GM19467 (cell line): Measurements from ENCODE around the gene SORCS1.

Experiments used
- ATAC-seq: cut with Tn5 transposase; IDR thresholded peaks from one replicate; pipeline ENCODE4 v1.9.1; 2021; ENCODE audit warnings: mild to moderate bottlenecking, moderate library complexity; ENCODE audit not compliant: unreplicated experiment

The SORCS1 gene

DNA sequence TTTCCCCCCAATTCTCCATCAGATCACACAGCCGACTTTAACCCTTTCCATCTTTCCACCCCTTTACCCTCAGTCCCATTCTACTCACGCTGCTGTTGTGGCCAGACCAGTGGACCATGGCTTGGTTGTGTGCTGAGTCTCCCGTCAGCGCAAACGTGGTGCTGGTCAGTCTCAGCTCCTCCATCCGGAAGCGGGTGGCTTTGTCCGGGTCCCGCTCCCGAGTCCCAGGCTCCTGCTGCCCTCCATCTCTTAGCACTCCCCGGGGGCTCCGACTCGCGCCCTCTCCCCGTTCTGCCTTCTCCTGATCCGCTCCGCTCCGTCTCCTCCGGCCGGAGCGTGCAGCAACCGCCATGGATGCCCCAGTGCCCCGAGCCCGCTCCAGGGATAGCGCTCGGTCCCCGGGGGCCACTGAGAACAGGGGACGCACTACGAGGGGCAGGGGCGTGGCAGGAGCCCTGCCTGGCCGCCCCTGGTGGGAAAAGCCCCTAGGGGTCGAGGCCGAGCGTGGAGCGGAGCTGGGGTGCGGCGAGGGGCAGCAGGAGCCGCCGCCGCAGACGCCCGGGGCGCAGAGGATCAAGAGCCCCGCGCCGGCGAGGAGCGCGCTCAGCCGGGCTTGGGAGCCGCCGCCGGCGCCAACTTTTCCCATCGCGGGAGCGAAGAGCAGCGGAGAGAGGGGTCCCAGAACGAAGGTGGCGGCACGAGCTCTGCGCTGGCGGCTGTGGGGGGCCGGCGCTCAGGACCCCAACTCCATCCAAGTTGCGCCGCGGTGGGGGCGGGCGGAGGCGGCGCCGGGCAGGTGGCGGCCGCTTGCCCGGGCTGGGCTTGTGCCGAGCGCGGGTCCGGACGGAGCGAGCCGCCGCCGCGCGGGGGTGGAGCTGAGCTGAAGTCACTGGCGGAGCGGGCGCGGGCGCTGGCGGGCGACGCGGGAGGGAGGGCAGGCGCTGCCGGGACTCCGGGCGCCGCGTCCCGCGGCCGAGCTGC is at the start of gene SORCS1:
Gene SORCS1 (minus strand): TSS at position 826 of the 981 bp plus-strand sequence.
- no peak for ATAC-seq

DNA sequence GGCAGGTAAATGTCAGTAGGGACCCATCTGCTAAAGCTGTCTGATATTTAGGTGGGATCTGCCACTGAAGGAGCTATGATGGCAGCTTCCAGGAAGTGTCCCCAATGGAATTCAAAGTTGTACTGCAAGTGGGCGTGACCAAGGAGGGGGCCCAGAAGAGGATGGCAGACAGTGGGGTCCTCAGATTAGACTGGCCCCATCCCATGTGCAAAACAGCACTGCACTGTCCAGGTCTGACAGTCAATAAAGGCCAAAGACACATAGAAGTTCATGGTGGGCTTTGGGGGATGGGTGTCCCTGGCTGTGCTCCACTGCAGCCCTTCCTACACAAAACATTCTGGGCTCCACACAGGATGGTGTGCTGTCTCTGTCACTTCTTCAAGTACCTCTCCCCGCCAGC is 49.8 kb upstream of the SORCS1 start:
- no peak for ATAC-seq

DNA sequence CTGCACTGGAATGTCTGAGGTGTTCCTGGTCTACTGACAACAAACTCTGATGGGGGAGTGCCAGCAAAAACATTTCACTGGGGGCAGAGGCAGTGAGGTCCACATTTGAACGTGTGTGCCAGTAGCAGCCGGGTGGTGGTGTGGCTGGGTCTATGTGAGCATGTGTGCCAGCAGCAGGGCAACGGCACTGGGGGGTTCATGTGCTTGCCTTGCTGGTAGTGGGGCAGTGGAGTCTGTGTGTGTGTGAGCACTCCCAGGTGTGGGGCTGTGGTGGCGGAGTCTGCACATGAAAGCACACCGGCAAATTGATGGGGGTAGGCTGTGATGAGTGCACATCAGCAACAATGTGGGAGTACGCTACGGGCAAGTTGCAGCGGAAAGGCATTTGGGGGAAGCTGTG is 49.4 kb upstream of the SORCS1 start:
- ATAC-seq, result no peak

DNA sequence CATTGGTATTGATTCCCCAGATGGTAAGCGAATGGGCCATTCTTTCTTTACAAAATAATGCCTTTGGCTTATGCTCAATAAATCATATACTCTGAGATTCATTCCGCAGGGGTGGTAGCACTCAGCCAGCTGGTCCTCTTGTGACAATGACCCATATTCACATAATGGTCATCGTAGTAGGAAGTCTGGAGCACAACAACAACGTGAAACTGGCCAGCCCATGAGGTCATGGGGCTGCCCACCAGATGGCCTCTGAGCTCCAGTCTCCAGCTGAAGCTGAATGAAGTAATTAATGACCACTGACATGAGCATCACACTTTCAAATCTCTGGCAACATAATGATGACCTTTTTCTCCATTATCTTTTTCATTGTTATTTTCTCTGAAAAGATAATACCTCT is 42.3 kb upstream of the SORCS1 start:
- no peak for ATAC-seq

DNA sequence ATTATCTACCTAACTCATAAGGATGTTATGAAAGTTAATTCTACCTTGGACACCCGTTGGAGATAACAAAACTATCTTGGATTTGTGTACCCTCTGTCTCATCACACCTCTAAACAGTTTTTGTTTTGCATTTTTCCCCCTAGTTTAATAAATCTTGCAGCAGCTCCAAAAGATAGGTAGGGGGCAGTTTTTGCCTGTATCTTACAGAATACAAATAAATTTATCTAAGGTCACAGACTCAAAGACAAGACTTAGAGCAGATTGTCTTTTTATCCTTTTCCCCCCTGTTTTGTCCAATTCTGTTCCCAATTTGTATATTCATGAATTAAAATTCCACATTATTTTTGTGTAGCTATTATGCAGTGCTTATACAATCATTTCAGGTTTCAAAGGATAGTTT is 5.0 kb upstream of the SORCS1 start:
- ATAC-seq, result no peak

DNA sequence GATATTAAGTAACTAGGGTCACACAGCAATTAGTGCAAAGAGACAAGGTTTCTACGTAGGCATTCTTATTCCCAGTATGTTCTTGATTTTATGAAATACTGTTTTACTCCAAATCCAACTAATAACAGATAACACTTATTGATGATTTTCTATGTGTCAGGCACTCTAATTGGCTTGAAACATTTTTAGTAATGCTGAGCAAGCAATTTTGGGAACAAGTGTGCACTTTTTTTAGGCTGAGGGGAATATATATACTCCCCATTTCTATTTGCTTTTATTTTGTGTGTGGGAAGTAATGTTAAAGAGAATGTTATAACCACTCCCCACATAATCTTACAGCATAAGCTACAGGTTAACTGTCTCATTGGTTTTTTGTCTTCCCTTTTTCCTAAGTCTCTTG is 4.2 kb upstream of the SORCS1 start:
- no peak for ATAC-seq

DNA sequence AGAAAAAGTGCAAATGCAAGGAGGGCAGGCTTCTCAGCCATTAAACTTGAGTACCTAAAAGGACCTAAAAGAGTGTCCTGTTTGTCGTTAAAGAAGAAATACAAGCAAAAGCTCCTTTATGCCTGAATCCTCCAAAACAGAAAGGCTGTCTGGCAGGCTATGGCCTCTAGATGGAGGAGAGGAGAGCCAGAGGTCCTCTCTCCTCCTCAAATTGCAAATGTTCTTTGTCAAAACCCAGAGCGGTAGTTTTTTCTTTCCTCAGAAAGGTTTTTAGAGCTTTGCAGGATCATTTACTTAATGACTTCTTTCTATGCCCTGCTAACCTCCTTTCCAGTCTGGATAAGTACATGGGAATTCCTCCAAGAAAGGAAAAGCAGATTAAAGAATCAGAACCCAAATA is 1.9 kb upstream of the SORCS1 start:
- ATAC-seq, result no peak

DNA sequence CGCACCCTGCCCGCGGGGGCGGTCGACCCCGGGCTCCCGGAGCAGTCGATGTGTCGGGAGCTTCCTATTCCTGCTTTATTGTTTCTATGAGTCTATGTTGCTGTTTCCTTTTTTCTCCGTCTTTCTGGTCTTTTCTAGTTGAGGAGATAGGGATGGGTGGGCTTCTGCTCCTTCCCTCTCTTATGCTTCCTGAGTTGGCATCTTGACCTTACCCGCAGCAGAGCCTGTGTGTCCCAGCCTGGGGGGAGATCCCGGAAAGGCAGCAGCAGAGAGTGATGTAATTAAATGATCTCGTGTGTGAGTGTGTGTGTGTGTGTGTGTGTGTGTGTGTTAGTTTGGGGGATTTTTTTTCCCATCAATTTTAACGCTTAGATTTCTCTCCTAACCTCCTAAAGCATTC is 486 bp upstream of the SORCS1 start:
- ATAC-seq, result no peak

DNA sequence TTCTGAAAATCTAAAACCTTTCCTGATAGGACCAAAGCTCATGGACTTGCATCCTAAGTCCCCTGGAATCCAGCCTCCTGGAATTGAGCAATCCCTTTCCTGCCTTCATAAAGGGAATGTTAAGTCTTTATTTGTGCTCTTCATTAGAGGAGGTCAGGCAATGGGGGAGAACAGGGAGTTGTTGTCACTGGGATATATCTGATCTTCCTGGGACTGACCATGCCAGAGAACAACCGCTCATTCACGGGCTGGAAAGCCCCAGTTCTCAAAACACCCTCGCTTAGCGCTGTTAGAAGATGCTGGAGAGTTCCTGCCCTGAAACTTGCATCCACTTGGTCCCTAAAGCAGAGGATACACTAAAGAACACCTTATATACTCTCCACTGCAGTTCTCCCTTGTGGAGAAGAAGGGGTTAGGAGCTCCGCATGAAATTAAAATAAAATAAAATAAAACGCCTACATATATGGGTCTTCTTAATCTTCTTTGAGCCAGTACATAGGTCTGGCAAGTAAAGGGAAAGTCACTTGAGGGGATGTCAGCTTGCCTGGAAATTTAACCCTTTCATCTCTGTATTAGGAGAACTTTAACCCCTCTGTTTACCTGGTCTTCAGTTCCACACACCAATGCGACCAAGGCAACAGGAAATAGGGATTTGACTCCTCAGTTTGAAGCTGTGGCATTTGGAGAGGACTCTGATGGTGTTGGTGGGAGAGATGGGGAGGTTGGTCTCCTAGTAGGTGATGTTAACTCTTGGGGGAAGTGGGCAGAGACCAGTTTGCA is 1.2 kb downstream of the SORCS1 start:
- ATAC-seq, result no peak

DNA sequence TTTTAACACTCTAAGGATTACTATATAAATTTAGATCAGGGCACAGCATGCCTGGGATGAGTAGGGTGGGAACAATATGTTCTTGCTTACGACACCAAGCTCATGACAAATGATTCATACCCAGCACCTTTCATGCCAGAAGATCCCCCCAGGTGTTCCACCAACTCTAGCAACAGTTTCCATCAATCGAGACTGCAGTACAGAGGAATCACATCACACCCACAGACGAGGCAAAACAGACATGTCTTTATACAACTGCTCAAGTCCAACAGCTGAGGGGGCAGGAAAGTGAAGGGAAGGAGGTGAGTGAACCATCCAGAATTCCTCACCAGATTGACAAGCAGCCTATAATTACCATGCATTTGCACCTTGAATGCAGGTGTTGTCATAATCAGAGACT is 3.6 kb downstream of the SORCS1 start:
- no peak for ATAC-seq

DNA sequence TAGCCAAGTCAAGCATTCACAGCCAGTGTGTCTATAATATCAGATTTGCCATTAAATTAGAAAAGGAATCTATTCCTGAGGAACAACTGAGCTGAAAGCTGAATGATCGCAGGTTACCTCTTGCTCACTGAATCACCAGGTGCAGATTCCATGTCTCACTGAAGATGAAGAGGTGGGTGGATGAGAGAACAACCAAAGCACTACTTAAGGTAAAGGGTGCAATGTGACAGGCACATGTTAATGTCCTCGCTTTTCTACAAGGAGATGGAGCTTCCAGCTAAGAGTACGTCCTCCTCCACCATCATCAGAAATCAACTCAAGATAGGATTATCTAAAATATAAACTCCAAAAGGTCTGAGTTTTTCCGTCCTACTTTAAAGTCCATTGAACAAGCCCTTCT is 4.6 kb downstream of the SORCS1 start:
- ATAC-seq, result no peak

DNA sequence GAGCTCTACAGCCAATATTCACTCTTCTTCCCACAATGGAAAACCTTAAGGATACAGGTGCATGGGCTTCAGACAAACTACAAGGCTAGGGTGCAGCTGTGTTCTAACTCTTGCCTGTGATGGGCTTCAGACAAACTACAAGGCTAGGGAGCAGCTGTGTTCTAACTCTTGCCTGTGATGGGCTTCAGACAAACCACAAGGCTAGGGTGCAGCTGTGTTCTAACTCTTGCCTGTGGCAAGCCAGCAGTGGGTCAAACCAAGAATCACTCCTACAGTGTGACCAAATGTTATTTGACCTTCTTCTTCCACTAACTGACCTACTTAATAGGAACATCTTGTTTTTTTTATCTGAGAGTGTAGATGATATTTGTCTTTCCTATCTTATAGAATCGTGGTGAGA is 7.4 kb downstream of the SORCS1 start:
- no peak for ATAC-seq

DNA sequence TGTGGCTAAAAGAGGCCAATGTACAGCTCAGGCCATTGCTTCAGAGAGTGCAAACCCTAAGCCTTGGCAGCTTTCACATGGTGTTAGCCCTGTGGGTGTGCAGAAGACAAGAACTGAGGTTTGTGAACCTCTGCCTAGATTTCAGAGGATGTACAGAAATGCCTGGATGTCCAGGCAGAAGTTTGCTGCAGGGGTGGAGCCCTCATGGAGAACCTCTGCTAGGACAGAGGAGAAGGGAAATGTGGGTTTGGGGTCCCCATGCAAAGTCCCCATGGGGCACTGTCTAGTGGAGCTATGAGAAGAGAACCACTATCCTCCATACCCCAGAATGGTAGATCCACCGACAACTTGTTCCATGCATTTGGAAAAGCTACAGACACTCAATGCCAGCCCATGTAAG is 12.4 kb downstream of the SORCS1 start:
- ATAC-seq, result no peak

DNA sequence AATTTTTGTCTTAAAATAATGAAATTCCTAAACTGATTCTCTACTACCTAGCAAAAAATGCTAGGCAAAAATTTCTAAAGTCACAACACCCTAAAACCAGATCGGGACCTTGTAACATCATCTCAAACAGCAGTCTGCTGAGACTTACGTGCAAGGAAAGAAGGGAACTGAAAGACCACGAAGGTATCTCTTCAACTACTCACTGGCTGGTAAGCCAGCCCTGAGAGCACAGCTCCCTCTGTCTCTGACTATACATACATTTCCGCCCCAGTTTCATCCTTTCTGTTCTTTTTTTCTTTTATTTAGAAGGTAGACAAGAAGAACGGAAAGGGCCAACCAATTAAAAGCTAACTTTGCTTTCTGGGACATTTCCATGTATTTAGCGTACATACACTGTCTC is 15.6 kb downstream of the SORCS1 start:
- ATAC-seq, result no peak

DNA sequence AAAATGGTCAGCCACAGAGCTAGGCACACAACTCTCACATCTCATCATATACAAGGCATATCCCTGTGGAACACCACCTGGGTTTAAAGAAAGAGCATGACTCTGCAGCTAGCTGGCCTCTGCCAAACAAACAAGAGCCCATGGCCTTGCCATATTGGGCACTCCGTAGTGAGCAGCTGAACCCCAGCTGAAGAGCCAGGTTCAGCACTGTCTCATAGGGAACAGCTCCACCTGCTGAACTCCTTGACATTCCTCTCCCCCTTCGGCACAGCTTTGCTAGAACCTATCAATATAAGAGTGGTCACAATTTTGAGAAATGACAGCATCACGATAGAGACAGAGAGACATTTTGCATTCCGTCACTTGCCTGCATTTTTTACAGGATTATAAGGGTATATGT is 20.0 kb downstream of the SORCS1 start:
- ATAC-seq, result no peak

DNA sequence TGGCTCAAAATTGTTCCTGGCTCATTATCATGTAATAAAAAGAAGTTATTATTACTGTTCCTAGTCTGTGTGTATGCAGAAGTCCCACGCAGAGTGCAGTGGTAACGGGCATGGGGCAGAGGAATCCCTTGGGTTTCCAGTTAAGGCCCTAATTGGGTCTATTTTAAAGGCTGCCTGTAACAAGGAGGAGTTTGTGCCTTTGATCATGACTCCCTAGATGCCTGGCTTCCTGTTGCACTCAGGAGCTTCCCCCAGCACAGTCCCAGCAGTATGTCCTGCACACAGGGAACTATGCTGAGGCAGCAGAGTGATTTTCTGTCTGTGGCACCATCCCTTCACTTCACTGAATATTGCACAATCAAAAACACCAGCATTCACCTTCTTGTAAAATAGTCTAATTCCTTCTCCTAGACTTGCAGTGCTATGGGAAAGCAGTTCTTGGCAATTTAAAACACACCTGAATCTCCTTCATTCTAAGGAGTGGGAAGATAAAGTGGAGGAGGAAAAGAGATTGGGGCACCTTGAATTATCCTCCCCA is 22.9 kb downstream of the SORCS1 start:
- no peak for ATAC-seq

DNA sequence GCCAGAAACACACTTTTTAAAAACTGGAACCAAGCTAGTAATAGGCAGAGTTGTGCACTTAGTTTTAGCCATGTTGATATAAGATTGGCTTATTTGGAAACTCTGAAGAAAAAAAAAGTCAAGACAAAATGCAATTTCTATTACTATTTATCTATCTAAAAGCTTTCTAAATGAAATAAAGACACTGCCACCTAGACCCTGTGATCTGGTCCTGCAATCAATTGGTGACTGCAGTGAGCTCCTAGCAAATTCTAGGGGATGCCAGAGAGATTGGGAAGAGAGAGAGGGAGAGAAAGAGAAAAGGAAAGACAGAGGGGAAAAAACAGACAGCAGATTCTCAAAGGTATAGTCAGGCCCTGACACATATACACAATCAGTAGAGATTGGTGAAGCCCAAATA is 25.3 kb downstream of the SORCS1 start:
- ATAC-seq, result no peak

DNA sequence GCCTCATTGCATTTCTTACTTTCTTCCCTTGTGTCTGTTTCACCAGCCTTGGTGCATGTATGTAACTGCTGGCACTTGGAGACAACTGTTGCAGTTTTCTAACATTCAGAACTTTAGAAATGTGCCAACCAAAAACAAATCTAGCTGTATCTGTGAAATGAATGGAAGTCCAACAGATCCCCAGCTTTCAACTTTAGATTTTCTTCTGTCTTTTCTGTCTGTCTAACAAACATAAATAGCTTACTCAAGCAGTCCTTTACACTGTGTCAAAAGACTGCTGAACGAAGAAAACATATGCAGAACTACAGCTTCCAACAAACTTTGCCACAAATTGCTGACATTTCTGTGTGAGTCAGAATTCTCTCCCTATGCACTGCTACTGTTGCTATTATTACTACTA is 30.9 kb downstream of the SORCS1 start:
- no peak for ATAC-seq

DNA sequence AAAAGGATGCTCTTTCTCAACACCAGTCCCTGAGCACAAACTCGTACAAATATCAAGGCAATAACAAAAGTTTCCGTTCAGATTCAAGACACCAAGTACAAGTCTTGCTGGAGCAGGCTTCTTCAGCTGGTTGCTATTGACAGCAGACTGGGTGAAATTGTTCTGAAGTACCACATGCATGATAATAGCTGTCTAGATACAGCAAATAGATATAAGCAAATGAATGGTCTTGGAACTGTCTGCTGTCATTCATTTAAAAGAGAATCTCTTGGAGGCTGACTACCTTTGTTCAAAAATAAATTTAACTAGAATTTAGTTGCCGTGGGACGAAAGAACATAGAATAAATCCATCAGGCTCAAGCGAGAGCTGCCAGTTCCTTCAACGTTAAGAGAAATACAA is 35.5 kb downstream of the SORCS1 start:
- no peak for ATAC-seq

DNA sequence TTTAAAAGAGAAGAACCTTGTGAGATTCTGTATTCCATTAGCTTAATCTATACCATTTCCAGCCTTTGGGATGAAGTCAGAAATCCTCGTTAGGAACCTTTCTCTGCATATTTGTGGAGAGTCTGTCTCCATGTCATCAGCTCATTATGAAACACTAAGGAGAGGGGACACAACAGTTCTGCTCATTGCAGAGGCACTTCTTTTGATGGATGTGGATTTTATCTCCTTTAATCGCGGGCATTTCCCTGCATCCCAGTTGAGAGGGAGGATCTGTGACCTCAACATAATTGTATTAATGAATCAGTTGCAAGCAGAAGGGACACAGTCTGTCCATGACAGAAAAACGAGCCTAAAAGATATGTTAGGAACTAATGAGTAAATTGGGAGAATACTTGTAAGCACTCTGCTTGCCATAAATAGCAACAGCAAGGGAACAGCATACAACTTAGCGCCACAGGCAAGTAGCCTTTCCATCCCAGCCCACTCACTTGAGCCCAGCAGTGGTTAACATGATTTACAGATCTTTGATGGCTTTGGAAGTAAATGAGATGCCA is 37.9 kb downstream of the SORCS1 start:
- ATAC-seq, result no peak

DNA sequence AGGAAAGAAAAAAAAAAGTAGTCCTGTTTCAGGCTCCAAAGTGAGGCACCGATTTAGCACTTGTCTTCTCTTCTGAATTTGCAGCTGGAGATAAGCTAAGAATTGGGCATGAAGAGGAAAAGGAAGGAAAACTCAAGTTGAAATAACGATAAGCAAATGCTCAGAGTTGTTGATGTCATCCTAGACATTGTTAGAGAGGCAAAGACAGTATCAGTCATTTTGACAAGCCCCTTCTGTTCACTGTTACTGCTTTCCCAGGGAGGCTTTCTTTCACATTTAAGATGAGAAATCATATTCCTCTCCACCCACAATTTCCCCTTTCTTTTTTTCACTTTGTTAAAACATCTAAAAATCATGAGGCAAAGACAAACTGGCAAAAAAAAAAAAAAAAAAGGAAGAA is 41.8 kb downstream of the SORCS1 start:
- no peak for ATAC-seq

DNA sequence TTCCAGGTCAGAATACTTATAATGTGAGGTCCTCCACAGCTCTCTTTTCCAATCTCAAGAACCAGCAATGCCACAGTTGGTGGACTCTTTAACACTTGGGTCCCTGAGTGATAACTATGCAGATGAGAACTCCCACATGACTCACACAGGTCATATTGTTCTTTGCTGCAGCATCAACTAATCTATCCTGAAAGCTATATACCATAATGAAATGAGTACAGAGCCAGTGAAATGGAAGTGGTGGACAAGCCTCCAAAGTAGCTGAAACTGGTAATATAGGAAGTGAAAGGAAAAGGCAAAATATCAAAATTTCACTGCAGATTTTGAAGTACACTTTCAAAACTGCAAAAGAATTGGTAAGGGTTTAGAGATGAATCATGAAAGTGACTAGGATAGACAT is 45.6 kb downstream of the SORCS1 start:
- no peak for ATAC-seq
